GM18907 (cell line): ENCODE results near the gene TRIM3.

Experiments used
- ATAC-seq: cut with Tn5 transposase; IDR thresholded peaks from one replicate; pipeline ENCODE4 v1.9.1; 2021; ENCODE audit warnings: mild to moderate bottlenecking, moderate library complexity; ENCODE audit not compliant: unreplicated experiment

Gene TRIM3

DNA sequence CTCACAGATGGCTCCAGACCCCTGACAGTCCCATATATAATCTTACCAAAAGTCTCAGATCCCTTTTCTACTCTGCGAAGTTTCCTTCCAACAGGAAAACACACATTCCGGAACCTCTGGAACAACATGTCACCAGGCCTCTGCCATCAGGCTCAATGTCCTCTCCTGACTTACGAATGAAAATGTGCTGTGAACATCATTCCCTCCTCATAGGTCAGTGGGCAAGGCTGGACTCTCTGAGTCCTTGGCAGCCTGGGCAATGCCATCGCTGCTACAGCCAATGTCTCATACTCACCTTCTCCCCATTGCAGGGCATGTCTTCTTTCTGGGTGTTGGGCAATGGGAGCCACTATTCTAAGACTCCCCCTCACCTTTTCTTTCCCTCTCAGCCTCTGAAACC lies 31.3 kb downstream of the TRIM3 start:
- no peak for ATAC-seq

DNA sequence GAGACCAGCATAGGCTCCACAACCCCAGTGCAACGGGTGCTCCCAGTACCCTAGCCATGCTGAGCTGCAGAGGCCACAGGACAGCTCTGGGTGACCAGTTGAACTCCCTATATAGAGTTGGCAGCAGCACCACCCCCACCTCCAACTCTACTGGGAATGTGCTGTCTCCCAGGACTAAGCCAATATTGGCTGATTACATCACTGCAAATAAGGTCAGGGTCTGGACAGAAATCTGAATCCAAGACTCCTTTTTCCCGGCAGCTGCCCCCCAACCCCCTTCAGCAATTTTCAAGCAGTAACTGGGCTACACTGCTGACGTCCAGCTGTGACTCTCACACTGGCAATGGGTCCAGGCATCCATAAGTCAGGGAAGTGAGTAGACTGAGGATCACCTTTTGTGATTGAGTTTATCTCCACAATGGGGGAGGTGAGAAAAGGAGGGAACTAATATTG lies 32.8 kb downstream of the TRIM3 start, which contains the start of gene HPX:
TSS of gene HPX (minus strand) at position 82 of the 453 bp plus-strand sequence. CDS start at position 58, 24 bp downstream.
- ATAC-seq, result no peak

DNA sequence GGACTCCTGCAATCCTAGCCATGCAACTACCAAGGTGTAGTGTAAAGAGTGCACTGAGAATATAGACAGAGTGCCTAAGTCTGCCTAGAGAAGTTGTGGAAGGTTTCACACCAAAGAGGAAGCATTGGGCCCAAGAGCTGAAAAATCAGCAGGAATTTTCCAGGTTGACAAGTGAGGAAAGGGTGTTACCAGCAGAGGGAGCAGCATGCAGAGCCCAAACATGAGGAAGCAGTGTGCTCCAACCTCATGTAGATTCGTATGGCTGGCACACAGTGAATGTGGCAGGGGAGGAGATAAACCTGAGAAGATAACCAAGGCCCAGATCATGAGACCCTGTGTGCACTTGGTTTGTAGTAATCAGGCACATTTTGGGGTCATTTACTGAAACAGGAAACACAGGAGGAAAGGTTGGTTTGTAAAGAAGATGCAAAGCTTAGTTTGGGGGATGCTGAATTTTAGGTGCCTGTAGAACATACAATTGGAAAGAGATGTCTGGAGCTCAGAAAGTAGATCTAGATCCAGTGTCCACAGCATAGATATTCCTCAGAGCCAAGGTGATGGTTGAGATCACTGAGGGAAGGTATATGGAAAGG lies 34.7 kb downstream of the TRIM3 start:
- peak; percentile 39 for ATAC-seq

DNA sequence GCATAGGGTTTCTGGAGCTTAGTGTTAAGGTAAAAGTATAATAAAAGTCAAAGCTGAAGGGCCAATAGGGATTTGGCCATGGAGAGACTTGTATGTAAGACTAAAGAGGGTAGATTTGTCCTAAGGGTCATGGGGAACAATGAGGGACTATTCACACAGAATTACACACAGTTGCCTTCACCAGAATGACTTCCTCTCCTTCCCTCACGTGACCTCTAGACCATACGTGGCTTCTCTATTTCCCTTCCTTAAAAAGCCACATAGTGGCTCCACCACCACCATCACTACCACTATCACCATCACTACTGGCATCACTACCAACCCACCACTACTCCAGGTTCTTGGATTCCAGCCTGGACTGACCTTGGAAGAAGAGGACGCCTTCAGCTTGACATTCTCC lies 35.7 kb downstream of the TRIM3 start:
- no peak for ATAC-seq

DNA sequence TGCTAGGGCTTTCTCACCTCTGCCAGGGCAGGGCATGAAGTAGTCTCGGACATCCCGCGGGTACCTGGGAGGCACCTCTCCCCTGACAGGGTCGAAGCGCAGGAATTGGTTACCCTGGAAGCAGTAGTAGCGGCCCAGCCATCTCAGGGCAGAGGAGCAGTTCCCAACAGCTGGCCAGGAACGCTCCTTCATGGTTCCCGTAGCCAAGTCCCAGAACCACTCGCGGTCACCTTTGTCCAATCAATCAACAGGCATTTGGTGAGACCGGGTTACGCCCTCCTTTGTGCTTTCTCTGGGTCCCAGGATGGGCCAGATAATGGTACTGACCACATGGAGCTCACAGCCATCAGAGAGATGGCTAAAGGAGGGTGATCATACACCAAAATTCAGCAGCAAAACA lies 36.3 kb downstream of the TRIM3 start:
- ATAC-seq, result no peak

DNA sequence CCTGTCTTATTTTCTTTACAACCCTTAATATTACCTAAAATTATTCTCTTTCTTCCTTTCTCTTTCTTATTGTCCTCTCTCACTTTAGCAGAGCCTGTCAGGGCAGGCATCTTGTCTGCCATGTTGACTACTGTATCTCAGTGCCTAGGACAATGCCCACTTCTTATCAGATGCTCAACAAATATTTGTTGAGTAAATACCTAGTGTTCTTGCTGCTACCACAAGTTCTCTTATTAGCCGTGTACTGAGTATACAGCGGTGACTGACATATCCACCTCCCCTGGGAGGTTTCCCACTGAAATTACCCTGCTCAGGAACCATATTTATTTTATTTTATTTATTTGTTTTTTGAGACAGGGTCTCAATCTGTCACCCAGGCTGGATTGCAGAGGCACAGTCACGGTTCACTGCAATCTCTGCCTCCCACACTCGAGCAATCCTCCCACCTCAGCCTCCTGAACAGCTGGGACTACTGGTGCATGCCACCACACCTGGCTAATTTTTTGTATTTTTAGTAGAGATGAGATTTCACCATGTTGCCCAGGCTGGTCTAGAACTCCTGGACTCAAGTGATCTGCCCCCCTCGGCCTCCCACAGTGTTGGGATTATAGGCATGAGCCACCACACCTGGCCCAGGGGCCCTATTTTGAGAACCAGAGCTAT lies 39.6 kb downstream of the TRIM3 start:
- peak; percentile 49 for ATAC-seq

DNA sequence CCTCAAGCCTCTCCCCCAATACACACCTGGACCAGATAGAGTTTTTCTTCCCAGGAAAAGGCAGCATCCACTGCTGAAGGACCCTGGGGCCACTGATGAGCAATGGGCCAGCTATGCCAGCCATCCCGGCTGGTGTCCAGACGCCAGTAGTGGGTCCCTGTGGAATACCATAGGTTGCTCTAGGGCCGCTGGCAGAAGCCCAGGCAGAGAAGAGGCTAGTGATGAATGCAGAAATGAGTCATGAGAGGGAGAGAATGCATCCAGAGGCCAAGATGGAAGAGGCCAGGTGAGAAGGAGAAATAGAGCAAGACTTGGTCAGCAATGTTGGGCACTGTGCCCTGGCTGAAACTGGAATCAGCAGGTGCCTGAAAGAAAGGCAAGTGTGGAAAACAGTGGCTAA lies 41.9 kb downstream of the TRIM3 start:
- ATAC-seq, result no peak

DNA sequence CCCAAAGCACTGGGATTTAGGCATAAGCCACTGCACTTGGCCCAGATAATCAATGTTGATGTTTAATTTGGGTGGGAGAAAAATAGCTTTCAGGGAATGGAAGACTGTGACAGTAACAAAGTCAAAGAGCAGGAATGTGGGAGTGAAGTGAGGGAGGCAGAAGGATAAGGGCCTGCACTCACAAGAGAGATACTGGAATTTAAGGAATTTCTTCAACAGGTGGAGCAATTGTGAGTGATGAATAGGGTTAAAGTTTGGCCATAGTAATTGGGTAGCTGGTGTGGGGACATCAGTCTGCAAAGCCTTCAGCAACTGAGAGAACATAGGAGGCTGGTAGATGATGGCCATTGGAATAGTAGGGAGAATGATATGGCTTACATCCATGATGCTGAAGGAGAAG lies 46.2 kb downstream of the TRIM3 start:
- ATAC-seq, result no peak

DNA sequence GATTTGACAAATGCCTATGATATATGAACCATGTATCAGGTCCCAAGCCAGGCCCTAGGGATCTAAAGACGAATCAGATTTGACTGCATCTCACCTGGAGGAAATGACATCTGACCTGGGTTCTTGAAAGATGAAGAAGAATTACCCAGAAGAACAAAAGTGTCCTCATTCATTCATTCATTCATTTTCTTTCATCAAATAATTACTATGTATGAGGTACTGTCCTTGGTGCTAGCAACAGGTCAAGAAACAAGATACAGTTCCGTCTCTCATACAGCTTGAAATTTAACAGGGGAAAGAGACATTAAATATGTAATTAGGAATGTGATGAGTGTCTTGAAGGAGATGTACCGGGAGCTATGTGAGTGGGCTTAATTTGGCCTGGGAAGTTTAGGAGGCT lies 53.1 kb downstream of the TRIM3 start:
- ATAC-seq, result no peak

DNA sequence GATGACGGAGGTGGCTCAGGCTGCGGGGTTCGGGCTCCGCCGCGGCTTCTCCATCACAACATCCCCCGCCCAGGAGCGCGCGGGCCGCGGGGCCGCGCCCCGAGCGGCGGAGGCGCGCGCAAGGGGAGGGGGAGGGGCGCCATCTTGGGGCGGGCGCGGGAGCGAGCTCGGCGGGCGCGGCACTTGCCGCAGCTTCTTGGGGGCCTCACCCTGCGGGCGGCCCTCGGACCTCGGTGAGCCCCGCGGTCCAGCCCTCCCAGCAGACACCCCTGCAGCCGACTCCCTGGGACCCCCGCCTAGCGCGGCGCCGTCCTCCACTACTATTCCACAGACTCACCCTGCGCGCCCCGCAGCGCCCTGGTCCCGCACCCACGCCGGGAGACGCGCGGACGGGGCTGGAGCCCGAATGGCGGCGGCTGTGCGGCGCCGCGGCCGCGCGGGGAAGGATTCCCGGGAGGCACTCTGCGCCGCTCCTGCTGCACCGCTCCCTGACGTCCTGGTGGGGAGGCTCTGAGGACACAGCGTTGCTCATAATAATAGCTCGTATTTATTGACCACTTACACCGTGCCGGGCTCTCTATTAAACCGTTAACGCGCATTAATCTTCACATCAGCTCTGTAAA lies 54.6 kb downstream of the TRIM3 start, which contains the start of gene APBB1:
TSS of gene APBB1 (minus strand) at position 86 of the 623 bp plus-strand sequence. CDS start 7,747 bp downstream, outside the sequence.
- ATAC-seq, result no peak

DNA sequence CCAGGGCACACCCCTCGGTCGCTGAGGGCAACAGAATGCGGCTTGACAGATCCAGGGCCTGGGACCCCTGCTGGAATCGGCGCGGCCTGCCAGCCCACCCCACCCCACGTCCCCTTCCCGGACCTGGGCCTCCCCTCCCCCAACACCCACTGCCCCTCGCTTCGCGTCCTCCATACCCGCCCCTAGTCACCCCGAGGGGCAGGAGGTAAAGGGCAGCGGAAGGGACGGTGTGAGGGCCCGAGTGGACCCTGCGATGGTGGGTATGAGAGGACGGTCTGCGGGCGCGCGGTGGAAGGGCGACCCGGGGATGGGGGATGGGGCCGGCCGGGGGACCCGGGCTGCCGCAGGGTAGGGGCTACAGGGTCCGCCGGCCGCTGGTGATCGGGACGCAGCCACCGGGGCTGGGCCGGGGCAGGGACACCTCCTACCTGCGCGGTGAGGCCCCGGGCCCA lies 55.2 kb downstream of the TRIM3 start:
- no peak for ATAC-seq

DNA sequence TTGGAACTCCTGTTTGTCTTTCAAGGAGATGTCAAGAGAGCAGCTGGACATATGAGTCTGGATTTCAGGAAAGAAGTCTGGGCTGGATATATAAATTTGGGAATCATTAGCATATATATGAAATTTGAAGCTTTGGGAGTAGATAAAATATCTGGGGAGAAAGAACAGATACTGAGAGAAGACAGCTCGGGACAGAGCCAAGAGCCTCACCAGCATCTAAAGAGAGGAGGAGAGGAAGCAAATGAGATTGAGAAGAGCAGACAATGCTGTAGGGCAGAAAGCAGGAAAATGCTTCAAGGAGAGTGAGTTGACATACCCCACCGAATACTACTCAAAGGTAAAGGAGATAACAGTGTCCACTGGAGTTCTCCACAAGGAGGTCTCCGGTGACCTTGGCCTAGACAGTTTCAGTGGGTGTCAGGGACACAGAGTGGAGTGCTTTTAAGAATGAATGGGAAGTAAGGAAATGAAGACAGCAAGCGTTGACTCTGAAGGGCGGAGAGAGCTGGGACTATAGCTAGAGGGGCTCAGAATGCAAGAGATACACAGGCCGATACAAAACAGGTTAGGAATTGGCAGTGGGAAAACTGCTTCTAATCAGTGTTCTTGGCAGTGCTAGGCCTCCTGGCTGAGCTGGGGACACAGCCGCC lies 55.7 kb downstream of the TRIM3 start:
- ATAC-seq, result no peak

DNA sequence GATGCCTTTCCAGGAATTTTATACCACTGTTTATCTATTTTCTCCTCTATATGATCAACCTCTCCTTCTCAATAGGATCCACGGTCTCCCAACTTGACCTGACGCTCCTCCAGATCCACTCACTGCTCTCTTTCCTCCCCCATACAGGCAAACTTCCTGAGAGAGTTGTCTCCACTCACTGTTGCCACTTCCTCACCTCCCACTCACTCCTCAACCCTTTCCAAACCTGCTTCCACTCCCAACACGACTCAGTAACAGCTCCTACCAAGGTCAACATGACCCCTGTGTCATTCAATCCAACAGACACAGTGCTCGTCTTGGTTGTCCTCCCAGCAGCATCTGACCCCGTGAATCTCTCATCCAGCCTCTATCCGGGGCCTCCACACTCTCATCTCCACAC lies 57.9 kb downstream of the TRIM3 start:
- ATAC-seq, result no peak

DNA sequence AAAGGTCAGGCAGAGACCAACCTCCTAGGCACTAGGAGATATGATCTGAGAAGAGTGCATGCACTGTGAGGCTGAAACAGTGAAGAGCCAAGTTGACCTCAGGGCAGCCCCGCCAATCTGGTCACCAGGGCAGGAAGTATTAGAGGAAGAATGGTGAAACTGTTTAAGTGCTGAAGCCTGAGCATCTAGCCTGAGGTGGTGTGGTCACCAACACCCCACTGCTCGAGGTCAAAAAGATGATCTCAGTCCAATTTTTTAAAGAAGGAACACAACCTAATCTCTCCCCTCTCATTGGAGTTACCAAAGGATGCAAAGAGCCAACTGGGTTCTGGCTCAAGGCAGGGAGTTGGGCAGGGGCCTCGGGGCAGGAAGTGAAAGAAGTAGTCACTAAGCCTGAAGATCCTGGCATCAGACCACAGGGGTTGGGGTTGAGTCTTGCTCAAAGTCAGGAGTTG lies 58.8 kb downstream of the TRIM3 start:
- ATAC-seq, result peak; percentile 53

DNA sequence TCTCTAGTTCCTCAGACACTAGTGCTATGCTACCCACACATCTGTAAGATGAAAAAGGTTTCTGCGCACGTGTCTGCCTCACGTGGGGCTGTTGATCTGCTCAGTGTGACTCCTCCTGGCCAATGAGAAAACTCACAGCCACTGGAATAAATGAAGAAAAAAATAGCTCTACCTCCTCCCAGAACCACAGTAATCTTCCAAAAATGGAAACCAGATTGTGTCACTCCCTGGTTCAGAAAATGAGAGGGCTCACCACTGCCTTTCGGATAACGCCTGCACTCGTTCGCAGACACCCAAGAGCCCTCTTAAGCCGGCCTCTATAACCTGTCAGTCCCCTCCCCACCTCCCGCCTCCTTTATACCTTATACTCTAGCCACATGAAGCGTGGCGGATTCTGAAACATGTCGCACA lies 59.9 kb downstream of the TRIM3 start:
- ATAC-seq, result no peak

DNA sequence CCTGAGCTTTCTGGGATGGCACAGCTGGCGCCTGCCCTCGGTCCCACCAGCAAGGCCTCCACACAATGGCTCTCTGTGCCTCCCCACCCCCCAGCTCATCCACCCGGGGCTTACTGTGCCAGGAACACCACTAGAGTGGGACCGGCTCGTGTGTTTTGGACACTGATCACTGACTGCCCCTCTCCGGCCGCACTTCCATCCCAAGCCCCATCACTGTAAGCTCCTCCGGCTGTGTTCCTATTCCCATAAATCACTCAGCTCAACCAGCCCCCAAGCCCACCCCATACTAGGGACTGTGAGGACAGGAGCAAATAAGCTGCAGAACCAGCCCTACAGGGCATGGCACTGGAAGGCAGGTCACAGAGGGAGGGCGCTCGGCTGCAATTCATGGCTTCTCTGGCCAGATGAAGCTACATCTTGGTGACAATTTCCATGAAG lies 62.1 kb downstream of the TRIM3 start:
- ATAC-seq, result no peak

DNA sequence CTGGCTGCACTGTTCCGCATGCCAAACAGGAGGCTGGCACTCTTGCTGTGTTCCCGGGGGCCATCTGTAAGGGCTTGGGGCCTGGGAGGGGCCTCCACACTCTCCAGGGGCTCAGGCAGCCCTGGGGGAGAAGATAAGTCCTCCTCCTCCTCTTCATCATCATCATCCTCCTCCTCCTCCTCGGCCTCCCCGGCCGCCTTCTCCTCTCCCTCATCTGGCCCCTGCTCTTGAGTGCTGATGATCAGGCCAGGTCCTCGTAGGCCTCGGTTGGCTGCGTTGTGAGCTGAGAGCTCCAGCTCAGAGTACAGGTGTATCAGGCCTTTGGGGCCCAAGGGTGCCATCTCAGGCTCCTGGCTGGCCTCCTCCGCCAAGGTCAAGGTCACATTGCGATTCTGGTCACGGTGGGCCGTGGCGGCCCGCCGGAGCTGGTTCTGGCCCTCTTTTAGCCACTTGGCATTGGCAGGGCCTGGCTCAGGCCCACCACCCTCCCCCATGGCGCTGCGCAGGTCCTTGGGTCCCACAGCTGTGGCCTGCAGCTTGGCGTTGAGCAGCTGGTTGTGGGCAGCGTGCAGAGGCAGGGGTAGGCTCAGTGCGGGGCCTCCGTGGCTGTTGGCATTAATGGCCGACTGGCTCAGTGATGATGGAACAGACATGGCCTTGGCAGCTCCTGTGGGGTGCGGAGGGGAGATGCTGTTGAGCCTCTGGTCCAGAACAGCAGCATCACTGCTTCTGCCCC lies 62.9 kb downstream of the TRIM3 start:
- no peak for ATAC-seq

DNA sequence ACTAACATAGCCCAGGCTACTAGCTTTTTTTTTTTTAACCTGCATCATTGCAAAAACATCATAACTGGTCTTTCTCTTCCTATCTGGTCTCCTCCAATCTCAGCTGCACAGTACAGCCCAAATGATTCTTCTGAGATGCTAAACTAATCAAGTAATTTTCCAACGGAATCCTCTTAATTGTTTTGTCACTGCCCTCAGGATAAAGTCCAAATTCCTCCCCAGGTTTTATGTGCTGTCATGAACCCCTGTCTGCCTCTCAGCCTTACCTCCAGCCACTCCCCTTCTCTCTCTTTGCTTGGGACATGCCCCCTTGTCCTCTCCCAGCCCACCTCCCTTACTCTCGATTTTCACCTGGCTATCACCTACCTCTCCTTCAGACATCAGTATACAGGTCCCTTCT lies 67.4 kb downstream of the TRIM3 start:
- no peak for ATAC-seq

DNA sequence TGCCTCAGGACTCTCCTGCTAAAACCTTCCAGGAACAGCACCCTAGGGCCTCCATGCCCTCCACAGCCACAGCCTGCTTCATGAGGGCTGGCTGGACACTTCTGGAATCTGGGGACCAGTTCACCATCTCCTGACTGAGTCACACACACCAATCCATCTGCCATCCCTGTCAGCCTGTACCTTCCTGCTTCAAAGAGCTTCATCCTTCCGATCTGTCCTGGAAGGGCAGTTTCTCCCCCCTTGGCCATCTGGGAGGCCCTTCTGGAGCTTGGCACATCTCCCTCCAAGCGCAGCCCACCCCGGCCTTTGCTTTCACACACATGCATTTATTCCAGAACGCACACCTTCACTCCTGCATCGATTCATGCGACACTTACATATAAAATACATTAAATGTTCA lies 67.9 kb downstream of the TRIM3 start:
- no peak for ATAC-seq

DNA sequence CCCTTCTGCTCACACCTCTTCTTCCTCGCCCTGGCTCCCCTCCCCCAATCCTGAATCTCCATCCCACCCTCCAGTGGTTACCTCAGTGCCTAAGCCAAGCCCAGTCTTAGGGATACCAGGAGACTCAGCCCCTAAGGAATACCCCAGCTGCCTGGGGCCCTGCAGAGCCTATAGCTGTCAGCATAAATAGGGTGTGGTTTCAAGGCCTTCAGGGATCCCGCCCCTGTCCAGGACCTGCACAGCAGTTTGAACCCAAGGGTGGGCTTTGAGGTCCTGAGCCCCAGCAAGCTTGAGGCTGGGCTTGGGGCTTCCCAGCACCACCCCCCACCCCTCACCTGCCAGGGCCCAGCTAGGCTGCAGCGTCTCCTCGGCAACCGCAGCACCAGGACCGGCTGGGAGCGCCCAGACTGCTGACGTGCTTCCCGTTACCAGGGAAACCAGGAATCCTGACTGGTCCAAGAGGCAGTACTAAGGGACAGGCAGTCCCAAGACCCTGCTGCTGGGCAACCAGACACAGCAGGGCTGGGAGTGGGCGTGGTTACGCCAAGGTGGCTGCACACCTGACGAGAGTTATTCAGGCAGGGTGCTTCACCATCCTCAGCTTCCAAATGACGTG lies 68.6 kb downstream of the TRIM3 start:
- ATAC-seq, result no peak
